Psoas muscle (tissue), 8 donors: Measurements from ENCODE around the gene UCN3. TPM values are rescaled to one million over a fixed set of nuclear protein-coding genes. Genes with fewer than 3 reads are reported as not detected.

Source experiments
- ATAC-seq, 4 donors: fragments of 200-7000 bp; cut with Tn5 transposase; one replicate each; pipeline ENCODE4 v1.9.1; 2020; ENCODE audit warnings: moderate library complexity in 3 of 4, mild to moderate bottlenecking in 2 of 4
- DNase-seq, 2 donors: peaks; one replicate each; pipeline ENCODE4 v3.0.0-alpha.2; 2020
- H3K27ac ChIP-seq: fragments of 200-600 bp; one replicate; pipeline ENCODE4 v1.8.0; 2022
- H3K27me3 ChIP-seq, 3 donors: fragments of 200-600 bp in 1 of 3; one replicate each; pipeline versions ENCODE4 v1.6.1 to v1.8.0; 2013 to 2022; ENCODE audit warnings: low read length in 2 of 3, mild to moderate bottlenecking in 2 of 3, moderate library complexity in 1 of 3; ENCODE audit not compliant: insufficient read depth in 3 of 3
- H3K36me3 ChIP-seq, 2 donors: fragments of 200-600 bp in 1 of 2; one replicate each; pipeline versions ENCODE4 v1.6.1 to v1.8.0; 2013 to 2022; ENCODE audit warnings: low read depth in 1 of 2, mild to moderate bottlenecking in 1 of 2, moderate library complexity in 1 of 2; ENCODE audit not compliant: insufficient read depth in 1 of 2
- H3K4me1 ChIP-seq: fragments of 200-600 bp; one replicate; pipeline ENCODE4 v1.8.0; 2022
- H3K4me3 ChIP-seq: fragments of 200-600 bp; one replicate; pipeline ENCODE4 v1.8.0; 2022; ENCODE audit warnings: mild to moderate bottlenecking
- H3K9me3 ChIP-seq: fragments of 200-600 bp; one replicate; pipeline ENCODE4 v1.8.0; 2022
- CTCF ChIP-seq: fragments of 200-600 bp; IDR thresholded peaks from one replicate; pipeline ENCODE4 v1.8.0; 2022; ENCODE audit warnings: antibody characterized with exemption
- WGBS, 3 donors: extraction: QIAGEN DNeasy Blood & Tissue Kit; methylation state at CpG; one replicate each; pipeline versions ENCODE4 v1.1.6 to v1.1.7; 2013; 5-methylcytosine and 5-hydroxymethylcytosine counted together
- intact Hi-C, 2 donors: fragments of 100-400 bp; cut with DNase I; formaldehyde crosslinking; loops; one replicate each; pipeline versions ENCODE4 v1.11.0 to v1.14.2; 2022
- polyA plus RNA-seq, 3 donors: library from polyadenylated mRNA; stranded (reverse); fragments of 200-250 nt; gene quantifications; one replicate each; pipeline ENCODE4 v1.2.3, GENCODE V29; 2013
- total RNA-seq, 4 donors: library from RNA; stranded (reverse); fragmentation: NEBNext Ultra II Directional in 2 of 4; extraction: Animal tissue kit (Norgen Biotek cat#: 25700) in 2 of 4; gene quantifications; one replicate each; pipeline versions ENCODE4 v1.2.1 to v1.2.4, GENCODE V29; 2021 to 2023
- donor health status: healthy with polysubstance abuse.
- donor health status: DM: no; HTN: no; CAD: no; lungs with moderate emphysema.
- donor health status: Bipolar disorder and iron deficiency.
- donor health status: healthy.
- donor health status: DM: yes; HTN: yes; CAD: no.
- donor health status: DM: no; HTN: no; CAD: no.
- donor health status: DM: no; HTN: no; CAD: no.
- donor health status: DM: yes; HTN: yes; CAD: no.

UCN3 gene
- total and polyA plus RNA-seq, 7 donors, result not detected

GRCh38 chr10:5321273-5321672 lies 43.5 kb upstream of the UCN3 start:
- intact Hi-C loops, result no loop called here
- 72 to 78% (median 73%) methylated on average over 3 of the region's 3 CpGs for WGBS, 3 donors
- DNase-seq, result no peak

GRCh38 chr10:5323446-5323845 lies 41.3 kb upstream of the UCN3 start:
- Histone ChIP-seq H3K36me3 (no peaks in the 10 kb centered on the region), H3K4me3 (no peak overlapping the region), H3K9me3 (no peaks in the 10 kb centered on the region), H3K27ac (no peak overlapping the region), H3K27me3 (peaks cover 0 to 4% (median 0%) of the 10 kb centered on the region in 3 donors), H3K4me1 (no peaks in the 10 kb centered on the region)
- intact Hi-C loops, result no loop called here
- WGBS, 3 donors, result 59 to 71% (median 70%) methylated on average over 4 of the region's 4 CpGs
- DNase-seq, result no peak
- TF ChIP-seq CTCF, result no peak
- ATAC-seq, result no peak

More at GRCh38 chr10:5321273-5321672, 43.5 kb upstream of the UCN3 start:
- TF ChIP-seq CTCF, result no peak
- Histone ChIP-seq H3K4me3 (no peak overlapping the region), H3K36me3 (no peaks in the 10 kb centered on the region), H3K27ac (no peak overlapping the region), H3K27me3 (peaks cover 0 to 2% (median 0%) of the 10 kb centered on the region in 3 donors), H3K9me3 (no peaks in the 10 kb centered on the region), H3K4me1 (peaks cover 9% of the 10 kb centered on the region)
- ATAC-seq, result no peak

- Histone ChIP-seq H3K4me1 (no peaks in the 10 kb centered on the region), H3K36me3 (no peaks in the 10 kb centered on the region), H3K4me3 (no peak overlapping the region), H3K27me3 (peaks cover 0 to 4% (median 0%) of the 10 kb centered on the region in 3 donors), H3K9me3 (no peaks in the 10 kb centered on the region), H3K27ac (no peak overlapping the region)
- ATAC-seq, result no peak
- DNase-seq, result no peak
- intact Hi-C loops, result no loop called here
- 65 to 74% (median 70%) methylated on average over 6 of the region's 6 CpGs for WGBS, 3 donors
- no peak for TF ChIP-seq CTCF
Measured at GRCh38 chr10:5325076-5325475, 39.7 kb upstream of the UCN3 start.

GRCh38 chr10:5334196-5334880 lies 30.4 kb upstream of the UCN3 start:
- TF ChIP-seq CTCF, result no peak
- no peak for ATAC-seq
- 73 to 82% (median 75%) methylated on average over 5 of the region's 5 CpGs for WGBS, 3 donors
- Histone ChIP-seq H3K4me1 (no peaks in the 10 kb centered on the region), H3K36me3 (no peaks in the 10 kb centered on the region), H3K4me3 (no peak overlapping the region), H3K27ac (no peak overlapping the region), H3K27me3 (peaks cover 0 to 7% (median 2%) of the 10 kb centered on the region in 3 donors), H3K9me3 (no peaks in the 10 kb centered on the region)
- intact Hi-C loops, result no loop called here
- DNase-seq, result no peak

GRCh38 chr10:5338010-5338409 lies 26.8 kb upstream of the UCN3 start:
- Histone ChIP-seq H3K9me3 (no peaks in the 10 kb centered on the region), H3K4me3 (no peak overlapping the region), H3K36me3 (no peaks in the 10 kb centered on the region), H3K27ac (no peak overlapping the region), H3K27me3 (peaks cover 0 to 2% (median 1%) of the 10 kb centered on the region in 3 donors), H3K4me1 (no peaks in the 10 kb centered on the region)
- intact Hi-C loops, result no loop called here
- ATAC-seq, result no peak
- TF ChIP-seq CTCF, result no peak
- no peak for DNase-seq
